ENCODE data around the gene EFNB2. TPM values are rescaled to one million over a fixed set of nuclear protein-coding genes. Genes with fewer than 3 reads are reported as not detected.

EFNB2 gene
- total and polyA plus RNA-seq, 4 donors: 15.7 to 43.8 (median 29.1) TPM

DNA sequence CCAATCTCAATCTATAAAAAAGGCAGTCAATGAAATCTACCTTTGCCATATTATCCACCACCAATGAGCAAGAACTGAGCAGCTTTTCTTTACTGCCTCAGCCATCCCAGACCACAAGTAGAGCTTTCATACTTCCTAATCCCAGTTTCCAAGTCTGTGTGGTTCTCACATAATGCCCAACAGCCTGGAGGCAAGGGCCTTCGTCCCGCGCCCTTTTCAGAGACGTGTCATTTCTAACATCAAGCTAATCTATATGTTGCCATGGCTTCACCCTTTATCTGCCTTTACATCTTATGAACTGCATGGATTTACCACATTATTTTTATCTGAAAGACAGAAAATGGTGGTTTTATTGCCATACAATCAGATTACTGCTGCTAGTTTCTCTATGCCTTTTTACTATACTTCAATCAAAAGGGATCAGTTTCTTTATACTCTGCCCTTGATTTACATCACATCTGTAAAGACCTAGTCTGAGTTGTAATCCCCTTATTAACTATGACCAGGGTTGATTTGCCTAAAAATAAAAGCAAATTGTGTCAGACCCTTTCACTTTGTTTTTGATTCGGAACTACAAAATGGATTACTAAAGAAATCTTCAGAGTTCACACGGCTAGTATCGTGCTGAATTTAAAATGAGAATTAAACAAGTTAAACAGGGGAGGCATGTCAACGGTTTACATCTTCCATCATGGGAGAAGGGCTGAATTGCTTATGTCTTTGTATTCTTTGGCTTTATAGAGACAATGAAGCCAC, 5.9 kb downstream of the EFNB2 start:
- ATAC-seq (ENCODE audit: insufficient read depth, low FRiP score): no peak
- WGBS, 2 donors: 66 to 80% methylated on average over 8 of the region's 8 CpGs
- peaks cover 0 to 26% (median 10%) of the 10 kb centered on the region in 5 donors for H3K4me1 ChIP-seq (ENCODE audit: control insufficient read depth in 5 of 5, insufficient read depth in 5 of 5, low read length in 5 of 5)

GRCh38 chr13:106528718-106529414, 6.6 kb downstream of the EFNB2 start:
- peaks cover 0 to 28% (median 10%) of the 10 kb centered on the region in 5 donors for H3K4me1 ChIP-seq (ENCODE audit: control insufficient read depth in 5 of 5, insufficient read depth in 5 of 5, low read length in 5 of 5)
- peaks cover 0 to 3% (median 0%) of the 10 kb centered on the region in 4 donors for H3K36me3 ChIP-seq (ENCODE audit: control insufficient read depth in 4 of 4, insufficient read depth in 4 of 4, low read length in 4 of 4)
- 76 to 84% methylated on average over 7 of the region's 7 CpGs for WGBS, 2 donors
- ATAC-seq (ENCODE audit: insufficient read depth, low FRiP score) (no peak), DNase-seq (no peak)
- H3K9ac ChIP-seq (ENCODE audit: insufficient read depth in 1 of 2, low read length in 2 of 2): no peak overlapping the region
- peak overlapping the region in 1 of 2 donors; percentile 72 for H3K27ac ChIP-seq (ENCODE audit: low read depth in 1 of 2, low read length in 1 of 2)
- no peak for TF ChIP-seq CTCF (IDR thresholded peaks at IDR 0.05; ENCODE audit: control extremely low read depth, extremely low read depth)
- H3K9me3 ChIP-seq (ENCODE audit: control insufficient read depth in 4 of 4, insufficient read depth in 3 of 4, low read length in 3 of 4): no peaks in the 10 kb centered on the region
- H3K27me3 ChIP-seq (ENCODE audit: control insufficient read depth in 3 of 3, insufficient read depth in 3 of 3, low read length in 2 of 3): no peaks in the 10 kb centered on the region
- H3K4me3 ChIP-seq: no peak overlapping the region

More for the DNA sequence above, 5.9 kb downstream of the EFNB2 start:
- no peaks in the 10 kb centered on the region for H3K9me3 ChIP-seq (ENCODE audit: control insufficient read depth in 4 of 4, insufficient read depth in 3 of 4, low read length in 3 of 4)
- DNase-seq: no peak
- H3K27me3 ChIP-seq (ENCODE audit: control insufficient read depth in 3 of 3, insufficient read depth in 3 of 3, low read length in 2 of 3): no peaks in the 10 kb centered on the region
- no peak overlapping the region for H3K4me3 ChIP-seq
- peak overlapping the region in 1 of 2 donors; percentile 39 for H3K27ac ChIP-seq (ENCODE audit: low read depth in 1 of 2, low read length in 1 of 2)
- peaks cover 0 to 3% (median 0%) of the 10 kb centered on the region in 4 donors for H3K36me3 ChIP-seq (ENCODE audit: control insufficient read depth in 4 of 4, insufficient read depth in 4 of 4, low read length in 4 of 4)
- no peak for TF ChIP-seq CTCF (IDR thresholded peaks at IDR 0.05; ENCODE audit: control extremely low read depth, extremely low read depth)
- peak overlapping the region; percentile 18 to 66 for H3K9ac ChIP-seq (ENCODE audit: insufficient read depth in 1 of 2, low read length in 2 of 2)

DNA sequence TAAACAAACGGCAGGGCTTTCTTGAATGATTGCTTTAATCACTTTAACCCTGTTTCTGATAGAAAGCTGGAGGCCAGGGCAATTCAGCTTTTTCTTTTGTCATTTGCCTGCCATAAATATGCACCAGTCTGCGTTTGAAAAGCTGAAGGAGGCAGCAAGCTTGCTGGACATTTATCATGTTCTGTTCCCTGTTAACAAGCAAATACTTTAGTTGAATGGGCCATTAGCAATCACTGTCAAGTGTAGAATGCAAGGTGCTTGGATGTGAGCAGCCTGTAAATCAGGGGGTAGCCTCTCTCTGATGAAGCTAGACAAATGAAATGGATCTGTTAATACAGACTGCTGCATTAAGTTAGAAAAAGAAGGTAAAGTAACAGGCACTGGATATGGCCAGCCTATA, 7.6 kb downstream of the EFNB2 start:
- Histone ChIP-seq H3K9me3 (ENCODE audit: control insufficient read depth in 4 of 4, insufficient read depth in 3 of 4, low read length in 3 of 4) (no peaks in the 10 kb centered on the region), H3K4me1 (ENCODE audit: control insufficient read depth in 5 of 5, insufficient read depth in 5 of 5, low read length in 5 of 5) (peaks cover 0 to 38% (median 10%) of the 10 kb centered on the region in 5 donors), H3K4me3 (no peak overlapping the region), H3K36me3 (ENCODE audit: control insufficient read depth in 4 of 4, insufficient read depth in 4 of 4, low read length in 4 of 4) (peaks cover 0 to 3% (median 0%) of the 10 kb centered on the region in 4 donors), H3K27me3 (ENCODE audit: control insufficient read depth in 3 of 3, insufficient read depth in 3 of 3, low read length in 2 of 3) (no peaks in the 10 kb centered on the region), H3K27ac (ENCODE audit: low read depth in 1 of 2, low read length in 1 of 2) (no peak overlapping the region), H3K9ac (ENCODE audit: insufficient read depth in 1 of 2, low read length in 2 of 2) (no peak overlapping the region)
- DNase-seq (no peak), ATAC-seq (ENCODE audit: insufficient read depth, low FRiP score) (no peak)
- TF ChIP-seq CTCF (IDR thresholded peaks at IDR 0.05; ENCODE audit: control extremely low read depth, extremely low read depth): no peak
- 42 to 73% methylated on average over 2 of the region's 2 CpGs for WGBS, 2 donors

Measured in lung (tissue), 12 donors.